SK-N-SH (cell line): ENCODE measurements around the gene CRB1. TPM values are rescaled to one million over a fixed set of nuclear protein-coding genes. Genes with fewer than 3 reads are reported as not detected.

Source experiments
- CTCF ChIA-PET: fragments of 300-600, 350-600 bp; formaldehyde crosslinking; extraction: SDS; loops from one replicate; lab custom pipeline; 2021; lab: Yijun Ruan, JAX
- POLR2A ChIA-PET: fragments of 350-600 bp; sonication (Branson Sonifier 250); formaldehyde crosslinking; extraction: SDS; loops from one replicate; lab custom pipeline; 2020; ENCODE audit warnings: antibody characterized with exemption, inconsistent platforms; lab: Yijun Ruan, JAX
- DNase-seq: peaks from one replicate; pipeline ENCODE4 v3.0.0; 2012
- H2AFZ ChIP-seq: fragments of 200-600 bp; sonication (generic); 2 replicates; pipeline ENCODE4 v1.8.1; 2016; ENCODE audit warnings: antibody characterized with exemption, mild to moderate bottlenecking, low read depth
- H3F3A ChIP-seq: fragments of 200-600 bp; sonication (generic); replicated peaks from 2 replicates; pipeline ENCODE3; 2016; ENCODE audit warnings: antibody characterized with exemption, mild to moderate bottlenecking; ENCODE audit not compliant: insufficient read depth
- H3K27ac ChIP-seq, 2 experiments: fragments of 200-500 bp in 1 of 2; fragments of 200-600 bp in 1 of 2; sonication (Bioruptor generic) in 1 of 2; sonication (generic), shearing (Covaris generic) in 1 of 2; 2 replicates each; pipeline versions ENCODE4 v1.5.1 to v1.6.1; 2014 to 2016; ENCODE audit warnings: low read depth in 2 of 2, inconsistent platforms in 1 of 2, low read length in 1 of 2, mild to moderate bottlenecking in 1 of 2, mixed read lengths in 1 of 2
- H3K27me3 ChIP-seq: fragments of 200-600 bp; sonication (generic), shearing (Covaris generic); 2 replicates; pipeline ENCODE4 v1.6.1; 2016; ENCODE audit warnings: mixed run types; ENCODE audit not compliant: insufficient read depth
- H3K36me3 ChIP-seq, 2 experiments: fragments of 200-500 bp in 1 of 2; fragments of 200-600 bp in 1 of 2; sonication (Bioruptor generic) in 1 of 2; sonication (generic) in 1 of 2; replicated peaks in 1 of 2; 2 replicates each; pipeline versions ENCODE3 to v1.5.1; 2014 to 2016; ENCODE audit warnings: low read length in 1 of 2, mild to moderate bottlenecking in 1 of 2; ENCODE audit not compliant: insufficient read depth in 2 of 2, control insufficient read depth in 1 of 2
- H3K4me1 ChIP-seq, 2 experiments: fragments of 200-500 bp in 1 of 2; fragments of 200-600 bp in 1 of 2; sonication (Bioruptor generic) in 1 of 2; sonication (generic), shearing (Covaris generic) in 1 of 2; 2 replicates each; pipeline versions ENCODE4 v1.5.1 to v1.6.1; 2014 to 2016; ENCODE audit warnings: low read depth in 1 of 2, low read length in 1 of 2, mixed run types in 1 of 2; ENCODE audit not compliant: insufficient read depth in 2 of 2, control insufficient read depth in 1 of 2
- H3K4me2 ChIP-seq: fragments of 200-600 bp; sonication (generic), shearing (Covaris generic); 2 replicates; pipeline ENCODE4 v1.6.1; 2017; ENCODE audit warnings: mixed run types
- H3K4me3 ChIP-seq, 2 experiments: fragments of 200-500 bp in 1 of 2; fragments of 200-600 bp in 1 of 2; sonication (Bioruptor generic) in 1 of 2; sonication (generic), shearing (Covaris generic) in 1 of 2; 2 replicates each; pipeline versions ENCODE4 v1.5.1 to v1.8.1; 2014 to 2016; ENCODE audit warnings: low read depth in 2 of 2, inconsistent platforms in 1 of 2, low read length in 1 of 2, mild to moderate bottlenecking in 1 of 2, mixed read lengths in 1 of 2, moderate library complexity in 1 of 2
- H3K79me2 ChIP-seq: fragments of 200-600 bp; sonication (generic); 2 replicates; pipeline ENCODE4 v1.8.1; 2017; ENCODE audit warnings: mild to moderate bottlenecking; ENCODE audit not compliant: insufficient read depth
- H3K9ac ChIP-seq: fragments of 200-600 bp; sonication (generic); 2 replicates; pipeline ENCODE4 v1.6.1; 2017; ENCODE audit warnings: mixed run types
- H3K9me2 ChIP-seq: fragments of 200-600 bp; sonication (generic); 2 replicates; pipeline ENCODE4 v1.6.1; 2017; ENCODE audit warnings: mixed run types
- H3K9me3 ChIP-seq: fragments of 200-600 bp; sonication (generic); 2 replicates; pipeline ENCODE4 v1.6.1; 2017; ENCODE audit warnings: mixed run types, mild to moderate bottlenecking, moderate library complexity
- H4K20me1 ChIP-seq: fragments of 200-600 bp; sonication (generic); 2 replicates; pipeline ENCODE4 v1.6.1; 2017; ENCODE audit warnings: mild to moderate bottlenecking, mixed run types; ENCODE audit not compliant: insufficient read depth
- ELF1 ChIP-seq: IDR thresholded peaks from 2 replicates; pipeline ENCODE4 v1.4.0; 2012
- FOSL2 ChIP-seq: IDR thresholded peaks from 2 replicates; pipeline ENCODE4 v1.4.0; 2012; ENCODE audit warnings: low read depth, mild to moderate bottlenecking, moderate library complexity, borderline replicate concordance
- GATA2 ChIP-seq: sonication (generic); formaldehyde crosslinking; IDR thresholded peaks from 2 replicates; pipeline ENCODE4 v1.5.0; 2020; ENCODE audit warnings: mild to moderate bottlenecking, missing genetic modification reagents
- IRF3 ChIP-seq: fragments of 150-350 bp; IDR thresholded peaks from 2 replicates; pipeline ENCODE4 v1.6.1; 2016; ENCODE audit warnings: mild to moderate bottlenecking, low read depth, low read length
- JUND ChIP-seq: IDR thresholded peaks from 2 replicates; pipeline ENCODE4 v1.4.0; 2012
- MAX ChIP-seq: IDR thresholded peaks from 2 replicates; pipeline ENCODE4 v1.4.0; 2012; ENCODE audit warnings: low read depth
- MEF2A ChIP-seq: IDR thresholded peaks from 2 replicates; pipeline ENCODE4 v1.4.0; 2012; ENCODE audit warnings: low read depth, borderline replicate concordance
- MXI1 ChIP-seq: IDR thresholded peaks from 2 replicates; pipeline ENCODE4 v1.6.1; 2012; ENCODE audit warnings: mild to moderate bottlenecking, low read depth, low read length, improper control_type of control experiment
- NFIC ChIP-seq: IDR thresholded peaks from 2 replicates; pipeline ENCODE4 v1.4.0; 2012; ENCODE audit warnings: borderline replicate concordance
- NRF1 ChIP-seq: IDR thresholded peaks from 2 replicates; pipeline ENCODE4 v1.6.1; 2012; ENCODE audit warnings: low read depth, mild to moderate bottlenecking, low read length
- RAD21 ChIP-seq: IDR thresholded peaks from 2 replicates; pipeline ENCODE4 v1.6.1; 2012; ENCODE audit warnings: mild to moderate bottlenecking, low read length
- REST ChIP-seq: IDR thresholded peaks from 2 replicates; pipeline ENCODE4 v1.6.1; 2012; ENCODE audit warnings: mild to moderate bottlenecking, low read depth, low read length, moderate library complexity
- RFX5 ChIP-seq: IDR thresholded peaks from 2 replicates; pipeline ENCODE4 v1.6.1; 2012; ENCODE audit warnings: mild to moderate bottlenecking, improper control_type of control experiment, low read length
- RXRA ChIP-seq: IDR thresholded peaks from 2 replicates; pipeline ENCODE4 v1.4.0; 2012; ENCODE audit warnings: low read depth, mild to moderate bottlenecking, borderline replicate concordance
- SIN3A ChIP-seq: IDR thresholded peaks from 2 replicates; pipeline ENCODE4 v1.6.1; 2012; ENCODE audit warnings: low read depth, mild to moderate bottlenecking, low read length, moderate library complexity, borderline replicate concordance
- SMC3 ChIP-seq: IDR thresholded peaks from 2 replicates; pipeline ENCODE4 v1.6.1; 2012; ENCODE audit warnings: low read depth, low read length, improper control_type of control experiment
- TAF1 ChIP-seq: IDR thresholded peaks from 2 replicates; pipeline ENCODE4 v1.6.1; 2012; ENCODE audit warnings: low read depth, mild to moderate bottlenecking, low read length, moderate library complexity, borderline replicate concordance
- TCF12 ChIP-seq: IDR thresholded peaks from 2 replicates; pipeline ENCODE4 v1.4.0; 2012
- TEAD4 ChIP-seq: IDR thresholded peaks from 2 replicates; pipeline ENCODE4 v1.4.0; 2012; ENCODE audit warnings: mild to moderate bottlenecking, borderline replicate concordance; ENCODE audit not compliant: insufficient read depth
- USF2 ChIP-seq: fragments of 150-350 bp; IDR thresholded peaks from 2 replicates; pipeline ENCODE4 v1.6.1; 2017; ENCODE audit warnings: antibody characterized with exemption, low read length, low read depth, borderline replicate concordance
- YY1 ChIP-seq: IDR thresholded peaks from 2 replicates; pipeline ENCODE4 v1.4.0; 2012; ENCODE audit warnings: low read depth, mild to moderate bottlenecking
- WGBS: methylation state at CpG from one replicate; pipeline ENCODE4 v1.1.6; 2017; ENCODE audit warnings: low lambda C conversion rate; 5-methylcytosine and 5-hydroxymethylcytosine counted together
- polyA plus RNA-seq, 3 experiments: library from polyadenylated mRNA; depleted of rRNA; stranded (reverse); fragments of >200 nt; gene quantifications; 2 replicates each; pipeline ENCODE4 v1.2.3, GENCODE V29; 2012

The CRB1 gene
- polyA plus RNA-seq, 1 of the 3 experiments (the other 2 are of a cell fraction) = 0.13 TPM

GRCh38 chr1:197222025-197222685, 45.9 kb upstream of the CRB1 start:
- H4K20me1 ChIP-seq = no peaks in the 10 kb centered on the region
- no peak overlapping the region for H3K9ac ChIP-seq
- no peak overlapping the region for H3K4me3 ChIP-seq
- no peak for TF ChIP-seq IRF3
- TF ChIP-seq FOSL2 = no peak
- TF ChIP-seq TCF12 = no peak
- TF ChIP-seq TEAD4 = no peak
- no peak for TF ChIP-seq REST
- no peak for TF ChIP-seq JUND
- TF ChIP-seq MXI1 = no peak
- TF ChIP-seq TAF1 = no peak
- TF ChIP-seq, all 33 proteins: peak for 0
- DNase-seq = no peak
- Histone ChIP-seq H2AFZ (no peak overlapping the region), H3F3A (no peaks in the 10 kb centered on the region), H3K9me3 (no peaks in the 10 kb centered on the region), H3K27me3 (no peaks in the 10 kb centered on the region), H3K4me2 (no peak overlapping the region), H3K36me3 (no peaks in the 10 kb centered on the region), H3K4me1 (peaks cover 0 to 10% of the 10 kb centered on the region in 2 experiments; a peak in 2 of 4 replicates), H3K27ac (no peak overlapping the region), H3K9me2 (no peaks in the 10 kb centered on the region), H3K79me2 (no peaks in the 10 kb centered on the region)
- ChIA-PET POLR2A (no interaction called here), CTCF (no interaction called here)
- WGBS = 86% methylated on average over 21 of the region's 21 CpGs

- H3K79me2 ChIP-seq = no peaks in the 10 kb centered on the region
- H3K36me3 ChIP-seq = no peaks in the 10 kb centered on the region
- no peak overlapping the region for H3K4me3 ChIP-seq
- H3K9me2 ChIP-seq = no peaks in the 10 kb centered on the region
- no peaks in the 10 kb centered on the region for H4K20me1 ChIP-seq
- no peaks in the 10 kb centered on the region for H3F3A ChIP-seq
- H3K9me3 ChIP-seq = no peaks in the 10 kb centered on the region
- ChIA-PET POLR2A (no interaction called here), CTCF (interaction anchor here (3.7 kb wide), 1 partner anchor 135 kb away, joined by 34 read pairs; no protein-coding TSS in a partner anchor)
- WGBS = 97% methylated on average over 2 of the region's 2 CpGs
- H3K4me2 ChIP-seq = no peak overlapping the region
- H3K27ac ChIP-seq = no peak overlapping the region
- peaks cover 0 to 10% of the 10 kb centered on the region in 2 experiments; a peak in 2 of 4 replicates for H3K4me1 ChIP-seq
- H3K27me3 ChIP-seq = no peaks in the 10 kb centered on the region
- no peak for DNase-seq
- TF ChIP-seq YY1 (no peak), MAX (no peak), RXRA (no peak), RAD21 (no peak), USF2 (no peak), GATA2 (CRISPR knock-in tag) (no peak), MXI1 (no peak), SIN3A (no peak), NFIC (no peak), RFX5 (no peak), NRF1 (no peak), MEF2A (no peak), TEAD4 (no peak), TAF1 (no peak), SMC3 (no peak), ELF1 (no peak), JUND (no peak)
- no peak overlapping the region for H3K9ac ChIP-seq
- no peak overlapping the region for H2AFZ ChIP-seq
Measured at GRCh38 chr1:197222780-197223179, 45.3 kb upstream of the CRB1 start.
